ENCODE results near the gene STAM. TPM values are rescaled to one million over a fixed set of nuclear protein-coding genes. Genes with fewer than 3 reads are reported as not detected.

Gene STAM
- total and polyA plus RNA-seq, 10 of the 15 experiments (the other 5 are each of a cell fraction or from before 2014, with no cell fraction given): 8.8 to 15.9 (median 14.4) TPM

- TF ChIP-seq ZNF622 (IDR thresholded peaks at IDR 0.05) (no peak), ZBED1 (IDR thresholded peaks at IDR 0.05; ENCODE audit: borderline replicate concordance) (peak; percentile 32; the same call in 1 of the 2 replicates), EGR1 (IDR thresholded peaks at IDR 0.05; ENCODE audit: borderline replicate concordance in 1 of 2, low read depth in 2 of 2, low read length in 2 of 2) (no peak), NRF1 (conservative IDR thresholded peaks at IDR 0.05; ENCODE audit: low read depth, low read length) (no peak), POLR2AphosphoS2 (IDR thresholded peaks at IDR 0.05; ENCODE audit: low read depth, low read length) (no peak), ZSCAN29 (IDR thresholded peaks at IDR 0.05) (no peak), EZH2 (IDR thresholded peaks at IDR 0.05; ENCODE audit: borderline replicate concordance, control insufficient read depth, low read depth, low read length) (no peak), FOXK2 (IDR thresholded peaks at IDR 0.05) (no peak), GABPA (IDR thresholded peaks at IDR 0.05; ENCODE audit: low read depth) (no peak), ASH2L (IDR thresholded peaks at IDR 0.05; ENCODE audit: borderline replicate concordance, low read depth) (no peak), POLR2A (IDR thresholded peaks at IDR 0.05; ENCODE audit: low read depth, low read length) (no peak), MYB (IDR thresholded peaks at IDR 0.05; ENCODE audit: borderline replicate concordance, low read depth, low read length) (no peak), HSF1 (IDR thresholded peaks at IDR 0.05; ENCODE audit: low read depth, low read length) (no peak), HDAC2 (IDR thresholded peaks at IDR 0.05) (no peak), CEBPZ (IDR thresholded peaks at IDR 0.05; ENCODE audit: low read depth, low read length) (no peak), REST (IDR thresholded peaks at IDR 0.05; ENCODE audit: low read depth, low read length) (no peak), IKZF2 (IDR thresholded peaks at IDR 0.05) (peak in 1 of 2 experiments; percentile 57; a peak in 1 of 4 replicates), NBN (IDR thresholded peaks at IDR 0.05) (peak; percentile 96), BRCA1 (IDR thresholded peaks at IDR 0.05; ENCODE audit: low read depth, low read length) (no peak), RFX5 (IDR thresholded peaks at IDR 0.05; ENCODE audit: low read depth, low read length) (no peak), POLR2AphosphoS5 (IDR thresholded peaks at IDR 0.05; ENCODE audit: low read length) (no peak)
These were observed 25.4 kb downstream of the STAM start (continued) for GRCh38 chr10:17669185-17669872.
